Osteoblast (primary cell): ENCODE data around the gene HAX1. TPM values are rescaled to one million over a fixed set of nuclear protein-coding genes. Genes with fewer than 3 reads are reported as not detected.
"Not testable (repeated sequence)": the region's sequence is repeated elsewhere in the genome, so short reads cannot be mapped to it uniquely, and the experiment has no call there.

Experiments
- DNase-seq: peaks from one replicate; pipeline ENCODE4 v3.0.0; 2011; ENCODE audit warnings: low spot score, mixed read lengths; ENCODE audit not compliant: insufficient read length; ENCODE audit errors: missing footprints
- H2AFZ ChIP-seq: 2 replicates; pipeline ENCODE4 v1.6.0; 2011; ENCODE audit warnings: mild to moderate bottlenecking, low read length
- H3K27ac ChIP-seq: 2 replicates; pipeline ENCODE4 v1.5.1; 2011; ENCODE audit warnings: mild to moderate bottlenecking, low read depth, low read length, moderate library complexity
- H3K27me3 ChIP-seq: 2 replicates; pipeline ENCODE4 v1.6.0; 2012; ENCODE audit warnings: mild to moderate bottlenecking, control low read depth, inconsistent platforms, low read length, moderate library complexity; ENCODE audit not compliant: insufficient read depth
- H3K36me3 ChIP-seq: 2 replicates; pipeline ENCODE4 v1.5.1; 2011; ENCODE audit warnings: mild to moderate bottlenecking, low read length, control low read depth, moderate library complexity; ENCODE audit not compliant: insufficient read depth
- H3K4me1 ChIP-seq: 2 replicates; pipeline ENCODE4 v1.5.1; 2011; ENCODE audit warnings: mild to moderate bottlenecking, low read length, control low read depth, moderate library complexity; ENCODE audit not compliant: insufficient read depth
- H3K4me2 ChIP-seq: 2 replicates; pipeline ENCODE4 v1.6.0; 2011; ENCODE audit warnings: mild to moderate bottlenecking, low read length; ENCODE audit not compliant: insufficient read depth
- H3K4me3 ChIP-seq: fragments of 200-600 bp; sonication (generic); 3 replicates; pipeline ENCODE4 v1.5.1; 2012; ENCODE audit warnings: mild to moderate bottlenecking, low read length, inconsistent platforms; ENCODE audit not compliant: insufficient read depth
- H3K79me2 ChIP-seq: 2 replicates; pipeline ENCODE4 v1.6.0; 2012; ENCODE audit warnings: mild to moderate bottlenecking, low read length, control low read depth, inconsistent platforms; ENCODE audit not compliant: insufficient read depth
- H3K9me3 ChIP-seq: 2 replicates; pipeline ENCODE4 v1.5.1; 2011; ENCODE audit warnings: low read depth, low read length, control low read depth
- H4K20me1 ChIP-seq: 2 replicates; pipeline ENCODE4 v1.6.0; 2012; ENCODE audit warnings: mild to moderate bottlenecking, low read length, control low read depth; ENCODE audit not compliant: insufficient read depth
- CTCF ChIP-seq: IDR thresholded peaks from 2 replicates; pipeline ENCODE4 v1.5.1; 2011; ENCODE audit warnings: mild to moderate bottlenecking, low read depth, low read length, moderate library complexity; ENCODE audit errors: extremely low read depth
- total RNA-seq: library from RNA; depleted of rRNA; stranded (reverse); fragments of >200 nt; gene quantifications from 2 replicates; pipeline ENCODE4 v1.2.3, GENCODE V29; 2012

The HAX1 gene
- total RNA-seq, 1 donor: 152 TPM

- H3K4me3 ChIP-seq: no peak overlapping the region
- no peak overlapping the region for H3K27ac ChIP-seq
- peaks cover 23% of the 10 kb centered on the region for H4K20me1 ChIP-seq
- no peak overlapping the region for H2AFZ ChIP-seq
- H3K4me2 ChIP-seq: no peak overlapping the region
- H3K4me1 ChIP-seq: no peaks in the 10 kb centered on the region
- no peaks in the 10 kb centered on the region for H3K9me3 ChIP-seq
- no peak for DNase-seq
- peaks cover 40% of the 10 kb centered on the region for H3K79me2 ChIP-seq
- H3K27me3 ChIP-seq: no peaks in the 10 kb centered on the region
- peaks cover 89% of the 10 kb centered on the region for H3K36me3 ChIP-seq
- no peak for TF ChIP-seq CTCF
These were observed 6.8 kb upstream of the HAX1 start for GRCh38 chr1:154265586-154265985.

- H3K9me3 ChIP-seq: no peaks in the 10 kb centered on the region
- H2AFZ ChIP-seq: no peak overlapping the region
- no peaks in the 10 kb centered on the region for H3K27me3 ChIP-seq
- TF ChIP-seq CTCF: no peak
- H3K36me3 ChIP-seq: peaks cover 59% of the 10 kb centered on the region
- DNase-seq: no peak
- H3K27ac ChIP-seq: peak overlapping the region; percentile 94
- no peaks in the 10 kb centered on the region for H4K20me1 ChIP-seq
- H3K4me3 ChIP-seq: no peak overlapping the region
- peaks cover 14% of the 10 kb centered on the region for H3K79me2 ChIP-seq
- peaks cover 16% of the 10 kb centered on the region for H3K4me1 ChIP-seq
- H3K4me2 ChIP-seq: no peak overlapping the region
These were observed 1.6 kb upstream of the HAX1 start for GRCh38 chr1:154270833-154271232.

GRCh38 chr1:154272999-154273563 lies 652 bp downstream of the HAX1 start:
- no peaks in the 10 kb centered on the region for H3K9me3 ChIP-seq
- no peaks in the 10 kb centered on the region for H4K20me1 ChIP-seq

GRCh38 chr1:154276797-154277196 lies 4.4 kb downstream of the HAX1 start:
- no peak for TF ChIP-seq CTCF
- Histone ChIP-seq H3K27me3 (no peaks in the 10 kb centered on the region), H3K79me2 (peaks cover 14% of the 10 kb centered on the region), H2AFZ (no peak overlapping the region), H3K27ac (no peak overlapping the region), H3K4me2 (no peak overlapping the region), H3K36me3 (peaks cover 15% of the 10 kb centered on the region), H3K4me1 (peaks cover 10% of the 10 kb centered on the region), H3K4me3 (no peak overlapping the region), H4K20me1 (no peaks in the 10 kb centered on the region), H3K9me3 (no peaks in the 10 kb centered on the region)
- DNase-seq: no peak

More at GRCh38 chr1:154272999-154273563, 652 bp downstream of the HAX1 start:
- Histone ChIP-seq H3K27ac (peak overlapping the region; percentile 94), H3K27me3 (no peaks in the 10 kb centered on the region), H3K4me3 (peak overlapping the region; percentile 96), H3K4me2 (peak overlapping the region; percentile 95), H3K79me2 (peaks cover 14% of the 10 kb centered on the region), H3K4me1 (peaks cover 16% of the 10 kb centered on the region), H3K36me3 (peaks cover 41% of the 10 kb centered on the region), H2AFZ (peak overlapping the region; percentile 91)
- TF ChIP-seq CTCF: no peak
- no peak for DNase-seq

- not testable (repeated sequence) for H3K4me1 ChIP-seq, H3K27me3 ChIP-seq, H3K36me3 ChIP-seq, H3K27ac ChIP-seq, H3K79me2 ChIP-seq, H3K4me2 ChIP-seq, H3K4me3 ChIP-seq, H2AFZ ChIP-seq, H4K20me1 ChIP-seq, H3K9me3 ChIP-seq, DNase-seq
These were observed 15.2 kb downstream of the HAX1 start for GRCh38 chr1:154287591-154287990.
